SK-N-SH treated with all-trans-retinoic acid at 6 μM for 48 hours (cell line): Measurements from ENCODE around the gene SMC1B.

Experiments
- ATAC-seq: fragments of 200-7000 bp; cut with Tn5 transposase; 3 replicates; pipeline ENCODE4 v1.9.1; 2020; ENCODE audit warnings: mild to moderate bottlenecking, moderate library complexity
- ARNTL ChIP-seq: fragments of 450-650 bp; formaldehyde crosslinking; IDR thresholded peaks from 2 replicates; pipeline ENCODE4 v1.5.0; 2020; ENCODE audit warnings: low read depth, mild to moderate bottlenecking, moderate library complexity, borderline replicate concordance
- BACH2 ChIP-seq: fragments of 250-450 bp; sonication (Bioruptor Pico); IDR thresholded peaks from 2 replicates; pipeline ENCODE4 v1.9.0; 2021; ENCODE audit warnings: mild to moderate bottlenecking, borderline replicate concordance
- CSDC2 ChIP-seq: fragments of 250-450 bp; sonication (Bioruptor Pico); IDR thresholded peaks from 2 replicates; pipeline ENCODE4 v1.5.0; 2020; ENCODE audit warnings: mild to moderate bottlenecking, moderate library complexity
- ESRRG ChIP-seq: fragments of 250-450 bp; sonication (Bioruptor Pico); IDR thresholded peaks from 2 replicates; pipeline ENCODE4 v1.6.1; 2021; ENCODE audit warnings: mild to moderate bottlenecking
- GLIS3 ChIP-seq: fragments of 250-450 bp; sonication (Bioruptor Pico); IDR thresholded peaks from 2 replicates; pipeline ENCODE4 v1.5.0; 2020; ENCODE audit warnings: mild to moderate bottlenecking, moderate library complexity
- ISL1 ChIP-seq: fragments of 250-450 bp; sonication (Bioruptor Pico); IDR thresholded peaks from 2 replicates; pipeline ENCODE4 v2.1.2; 2022; ENCODE audit warnings: mild to moderate bottlenecking, moderate library complexity
- OSR1 ChIP-seq: fragments of 250-450 bp; sonication (Bioruptor Pico); IDR thresholded peaks from 2 replicates; pipeline ENCODE4 v1.8.0; 2022; ENCODE audit warnings: moderate library complexity, mild to moderate bottlenecking, inconsistent platforms
- PPARA ChIP-seq: fragments of 250-450 bp; sonication (Bioruptor Pico); IDR thresholded peaks from 2 replicates; pipeline ENCODE4 v1.5.0; 2020; ENCODE audit warnings: mild to moderate bottlenecking, borderline replicate concordance
- RARB ChIP-seq: fragments of 250-450 bp; sonication (Bioruptor Pico); IDR thresholded peaks from 2 replicates; pipeline ENCODE4 v1.8.0; 2021; ENCODE audit warnings: mild to moderate bottlenecking, moderate library complexity
- SNAI2 ChIP-seq: fragments of 250-450 bp; sonication (Bioruptor Pico); IDR thresholded peaks from 2 replicates; pipeline ENCODE4 v1.5.0; 2020; ENCODE audit warnings: mild to moderate bottlenecking, moderate library complexity
- TCF4 ChIP-seq: fragments of 250-450 bp; sonication (Bioruptor Pico); IDR thresholded peaks from 2 replicates; pipeline ENCODE4 v1.8.0; 2021; ENCODE audit warnings: mild to moderate bottlenecking, moderate library complexity, borderline replicate concordance
- TOX ChIP-seq: fragments of 250-450 bp; sonication (Bioruptor Pico); IDR thresholded peaks from 2 replicates; pipeline ENCODE4 v1.8.0; 2021; ENCODE audit warnings: mild to moderate bottlenecking, moderate library complexity, borderline replicate concordance
- ZC3H10 ChIP-seq: fragments of 250-450 bp; sonication (Bioruptor Pico); IDR thresholded peaks from 2 replicates; pipeline ENCODE4 v1.5.1; 2021; ENCODE audit warnings: mild to moderate bottlenecking, moderate library complexity
- ZNF565 ChIP-seq: fragments of 450-650 bp; formaldehyde crosslinking; conservative IDR thresholded peaks from 2 replicates; pipeline ENCODE4 v1.5.0; 2020; ENCODE audit warnings: low read depth, mild to moderate bottlenecking, moderate library complexity
- ZNF8 ChIP-seq: fragments of 450-650 bp; formaldehyde crosslinking; IDR thresholded peaks from 2 replicates; pipeline ENCODE4 v1.5.0; 2020; ENCODE audit warnings: mild to moderate bottlenecking, moderate library complexity
- TF ChIP-seq, protein P1 (sequence below): fragments of 250-450 bp; sonication (Bioruptor Pico); IDR thresholded peaks from 2 replicates; pipeline ENCODE4 v1.8.0; 2021; ENCODE audit warnings: low read depth, mild to moderate bottlenecking, moderate library complexity, borderline replicate concordance
- TF ChIP-seq, protein P2 (sequence below): fragments of 250-450 bp; sonication (Bioruptor Pico); IDR thresholded peaks from 2 replicates; pipeline ENCODE4 v1.5.1; 2020; ENCODE audit warnings: low read depth, mild to moderate bottlenecking, moderate library complexity
- TF ChIP-seq, protein P3 (sequence below): fragments of 250-450 bp; sonication (Bioruptor Pico); IDR thresholded peaks from 2 replicates; pipeline ENCODE4 v1.5.1; 2021; ENCODE audit warnings: mild to moderate bottlenecking, moderate library complexity
- TF ChIP-seq, protein P4 (sequence below): fragments of 250-450 bp; sonication (Bioruptor Pico); IDR thresholded peaks from 2 replicates; pipeline ENCODE4 v1.8.0; 2020; ENCODE audit warnings: mild to moderate bottlenecking, moderate library complexity, borderline replicate concordance

The SMC1B gene

DNA sequence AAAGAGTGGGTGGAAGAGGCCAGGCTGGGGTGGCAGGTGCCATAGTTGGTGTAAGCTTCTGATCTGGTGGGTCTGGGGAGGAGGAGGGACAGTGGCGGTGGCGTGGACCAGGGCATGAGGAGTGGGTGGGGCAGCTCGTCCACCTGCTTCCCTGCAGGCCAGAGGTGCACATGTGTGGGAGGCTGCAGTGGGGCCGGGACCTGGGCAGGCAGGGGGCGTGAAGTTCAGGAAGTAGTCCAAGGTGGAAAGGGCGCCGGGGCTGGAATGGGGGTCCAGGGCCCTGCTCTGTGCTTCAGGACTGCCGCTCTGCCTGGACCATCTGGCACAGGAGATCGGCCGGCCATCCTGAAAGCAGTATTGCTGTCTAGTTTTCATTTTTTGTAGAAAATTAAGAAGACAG is 16.0 kb upstream of the SMC1B start:
- TF ChIP-seq PPARA (CRISPR knock-in tag) = no peak
- no peak for TF ChIP-seq ZNF565 (CRISPR knock-in tag)
- TF ChIP-seq TOX = no peak
- TF ChIP-seq, protein P1, sequence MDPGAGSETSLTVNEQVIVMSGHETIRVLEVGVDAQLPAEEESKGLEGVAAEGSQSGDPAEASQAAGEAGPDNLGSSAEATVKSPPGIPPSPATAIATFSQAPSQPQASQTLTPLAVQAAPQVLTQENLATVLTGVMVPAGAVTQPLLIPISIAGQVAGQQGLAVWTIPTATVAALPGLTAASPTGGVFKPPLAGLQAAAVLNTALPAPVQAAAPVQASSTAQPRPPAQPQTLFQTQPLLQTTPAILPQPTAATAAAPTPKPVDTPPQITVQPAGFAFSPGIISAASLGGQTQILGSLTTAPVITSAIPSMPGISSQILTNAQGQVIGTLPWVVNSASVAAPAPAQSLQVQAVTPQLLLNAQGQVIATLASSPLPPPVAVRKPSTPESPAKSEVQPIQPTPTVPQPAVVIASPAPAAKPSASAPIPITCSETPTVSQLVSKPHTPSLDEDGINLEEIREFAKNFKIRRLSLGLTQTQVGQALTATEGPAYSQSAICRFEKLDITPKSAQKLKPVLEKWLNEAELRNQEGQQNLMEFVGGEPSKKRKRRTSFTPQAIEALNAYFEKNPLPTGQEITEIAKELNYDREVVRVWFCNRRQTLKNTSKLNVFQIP (CRISPR knock-in tag) = no peak
- no peak for TF ChIP-seq TCF4 (CRISPR knock-in tag)
- TF ChIP-seq, protein P2, sequence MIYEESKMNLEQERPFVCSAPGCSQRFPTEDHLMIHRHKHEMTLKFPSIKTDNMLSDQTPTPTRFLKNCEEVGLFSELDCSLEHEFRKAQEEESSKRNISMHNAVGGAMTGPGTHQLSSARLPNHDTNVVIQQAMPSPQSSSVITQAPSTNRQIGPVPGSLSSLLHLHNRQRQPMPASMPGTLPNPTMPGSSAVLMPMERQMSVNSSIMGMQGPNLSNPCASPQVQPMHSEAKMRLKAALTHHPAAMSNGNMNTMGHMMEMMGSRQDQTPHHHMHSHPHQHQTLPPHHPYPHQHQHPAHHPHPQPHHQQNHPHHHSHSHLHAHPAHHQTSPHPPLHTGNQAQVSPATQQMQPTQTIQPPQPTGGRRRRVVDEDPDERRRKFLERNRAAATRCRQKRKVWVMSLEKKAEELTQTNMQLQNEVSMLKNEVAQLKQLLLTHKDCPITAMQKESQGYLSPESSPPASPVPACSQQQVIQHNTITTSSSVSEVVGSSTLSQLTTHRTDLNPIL = no peak
- no peak for TF ChIP-seq OSR1 (CRISPR knock-in tag)
- TF ChIP-seq RARB (CRISPR knock-in tag) = no peak
- TF ChIP-seq BACH2 (CRISPR knock-in tag) = no peak
- TF ChIP-seq, protein P3, sequence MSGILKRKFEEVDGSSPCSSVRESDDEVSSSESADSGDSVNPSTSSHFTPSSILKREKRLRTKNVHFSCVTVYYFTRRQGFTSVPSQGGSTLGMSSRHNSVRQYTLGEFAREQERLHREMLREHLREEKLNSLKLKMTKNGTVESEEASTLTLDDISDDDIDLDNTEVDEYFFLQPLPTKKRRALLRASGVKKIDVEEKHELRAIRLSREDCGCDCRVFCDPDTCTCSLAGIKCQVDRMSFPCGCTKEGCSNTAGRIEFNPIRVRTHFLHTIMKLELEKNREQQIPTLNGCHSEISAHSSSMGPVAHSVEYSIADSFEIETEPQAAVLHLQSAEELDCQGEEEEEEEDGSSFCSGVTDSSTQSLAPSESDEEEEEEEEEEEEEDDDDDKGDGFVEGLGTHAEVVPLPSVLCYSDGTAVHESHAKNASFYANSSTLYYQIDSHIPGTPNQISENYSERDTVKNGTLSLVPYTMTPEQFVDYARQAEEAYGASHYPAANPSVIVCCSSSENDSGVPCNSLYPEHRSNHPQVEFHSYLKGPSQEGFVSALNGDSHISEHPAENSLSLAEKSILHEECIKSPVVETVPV (CRISPR knock-in tag) = no peak
- no peak for TF ChIP-seq ZC3H10
- no peak for TF ChIP-seq ZNF8 (CRISPR knock-in tag)
- TF ChIP-seq ESRRG = no peak
- no peak for TF ChIP-seq CSDC2 (CRISPR knock-in tag)
- TF ChIP-seq GLIS3 (CRISPR knock-in tag) = no peak
- no peak for TF ChIP-seq ISL1
- ATAC-seq = no peak

DNA sequence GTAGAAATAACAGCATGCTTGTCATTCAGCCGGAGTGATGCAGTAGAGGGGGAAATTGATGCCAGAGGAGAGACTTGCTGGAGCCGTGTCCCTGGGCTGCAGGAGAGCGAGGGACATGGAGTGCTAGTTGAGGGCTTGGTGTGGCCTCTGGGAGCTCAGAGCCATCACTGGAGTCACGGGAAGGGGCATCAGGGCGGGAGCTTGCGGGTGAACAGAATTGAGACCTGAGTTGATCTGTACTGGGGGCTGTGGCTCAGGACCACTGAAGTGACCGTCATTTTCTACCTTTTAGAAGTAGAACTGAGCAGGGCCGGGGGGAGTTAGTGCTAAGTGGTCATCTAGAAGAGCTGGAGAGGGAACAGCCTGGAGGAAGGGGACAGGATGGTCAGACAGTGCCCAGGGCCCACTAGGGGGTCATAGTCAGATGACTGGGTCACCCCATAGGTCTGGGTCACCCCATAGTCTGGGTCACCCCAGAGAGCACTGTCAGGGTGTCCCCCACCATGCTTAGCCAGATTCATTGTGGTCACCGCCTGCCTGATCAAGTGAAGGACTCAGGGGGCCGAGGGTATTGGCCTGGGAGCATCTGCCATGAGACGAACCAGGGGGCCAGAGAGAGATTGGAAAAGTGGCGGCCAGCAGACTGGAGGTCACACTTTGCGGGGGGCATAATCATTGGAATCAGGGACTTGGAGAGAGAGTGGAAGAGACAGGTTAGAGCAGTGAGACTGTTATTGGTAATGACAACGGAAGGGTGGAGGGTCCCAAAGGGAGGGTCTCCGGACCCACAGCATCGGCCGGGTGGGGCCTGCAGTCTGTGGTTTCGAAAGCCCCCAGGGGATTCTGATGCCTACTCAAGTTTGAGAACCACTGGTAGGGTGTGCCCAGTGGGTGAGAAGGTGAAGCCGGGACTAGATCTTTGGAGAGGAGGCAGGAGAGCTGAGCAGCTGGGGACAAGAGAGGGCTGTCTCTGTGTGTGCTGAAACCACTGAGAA is 15.3 kb upstream of the SMC1B start:
- no peak; the same call in 2 of the 3 replicates for ATAC-seq
- TF ChIP-seq ESRRG (no peak), RARB (CRISPR knock-in tag) (no peak), ZC3H10 (no peak), ISL1 (no peak)

DNA sequence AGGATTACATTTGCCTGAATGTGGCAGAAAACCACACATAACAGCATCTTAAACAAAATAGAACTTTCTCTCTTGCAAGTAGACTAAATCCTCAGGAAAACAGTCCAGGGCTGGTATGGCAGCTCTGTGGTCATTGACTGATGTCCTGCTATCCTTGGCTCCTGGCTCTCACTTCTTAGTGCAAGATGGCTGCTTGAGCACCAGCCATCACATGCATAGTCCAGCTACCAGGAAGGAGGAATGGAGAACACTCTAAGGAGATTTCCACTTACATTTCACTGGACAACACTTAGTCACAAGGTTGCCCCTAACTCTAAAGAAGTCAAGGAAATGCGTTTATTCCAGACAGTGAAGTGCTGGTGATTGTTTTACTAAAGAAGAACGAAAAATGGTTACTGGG is 13.7 kb upstream of the SMC1B start:
- ATAC-seq = no peak
- TF ChIP-seq, protein P3 (CRISPR knock-in tag) = no peak
- TF ChIP-seq RARB (CRISPR knock-in tag) = no peak
- no peak for TF ChIP-seq ZC3H10
- no peak for TF ChIP-seq TOX
- TF ChIP-seq BACH2 (CRISPR knock-in tag) = no peak

DNA sequence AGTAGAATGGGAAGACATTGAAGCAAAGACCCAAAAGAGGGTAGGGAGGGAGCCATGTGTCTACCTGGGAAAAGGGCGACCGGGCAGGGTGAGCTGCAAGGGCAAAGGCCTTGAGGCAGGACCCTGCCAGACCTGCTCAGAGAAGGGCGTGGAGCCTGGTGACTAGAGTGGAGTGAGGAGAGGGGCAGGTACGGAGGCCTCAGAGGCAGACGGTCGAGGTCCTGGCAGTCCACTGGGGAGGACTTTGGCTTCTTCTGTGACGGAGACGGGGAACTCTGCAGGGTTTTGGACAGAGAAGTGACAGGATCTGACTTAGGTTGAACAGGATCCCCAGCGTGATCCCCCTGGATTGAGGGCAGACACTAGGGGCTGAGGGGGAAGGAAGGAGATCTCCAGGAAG is 13.0 kb upstream of the SMC1B start:
- TF ChIP-seq SNAI2 (CRISPR knock-in tag) = no peak
- TF ChIP-seq, protein P4, sequence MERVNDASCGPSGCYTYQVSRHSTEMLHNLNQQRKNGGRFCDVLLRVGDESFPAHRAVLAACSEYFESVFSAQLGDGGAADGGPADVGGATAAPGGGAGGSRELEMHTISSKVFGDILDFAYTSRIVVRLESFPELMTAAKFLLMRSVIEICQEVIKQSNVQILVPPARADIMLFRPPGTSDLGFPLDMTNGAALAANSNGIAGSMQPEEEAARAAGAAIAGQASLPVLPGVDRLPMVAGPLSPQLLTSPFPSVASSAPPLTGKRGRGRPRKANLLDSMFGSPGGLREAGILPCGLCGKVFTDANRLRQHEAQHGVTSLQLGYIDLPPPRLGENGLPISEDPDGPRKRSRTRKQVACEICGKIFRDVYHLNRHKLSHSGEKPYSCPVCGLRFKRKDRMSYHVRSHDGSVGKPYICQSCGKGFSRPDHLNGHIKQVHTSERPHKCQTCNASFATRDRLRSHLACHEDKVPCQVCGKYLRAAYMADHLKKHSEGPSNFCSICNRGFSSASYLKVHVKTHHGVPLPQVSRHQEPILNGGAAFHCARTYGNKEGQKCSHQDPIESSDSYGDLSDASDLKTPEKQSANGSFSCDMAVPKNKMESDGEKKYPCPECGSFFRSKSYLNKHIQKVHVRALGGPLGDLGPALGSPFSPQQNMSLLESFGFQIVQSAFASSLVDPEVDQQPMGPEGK (CRISPR knock-in tag) = no peak
- TF ChIP-seq BACH2 (CRISPR knock-in tag) = no peak
- no peak for TF ChIP-seq ZC3H10
- no peak for TF ChIP-seq GLIS3 (CRISPR knock-in tag)
- no peak for TF ChIP-seq PPARA (CRISPR knock-in tag)
- TF ChIP-seq TOX = no peak
- TF ChIP-seq ESRRG = no peak
- no peak for TF ChIP-seq ARNTL
- TF ChIP-seq OSR1 (CRISPR knock-in tag) = no peak
- TF ChIP-seq, protein P3 (CRISPR knock-in tag) = no peak
- no peak for ATAC-seq
